Posterior cingulate gyrus (tissue), 11 donors: ENCODE results near the gene PPP1R26.
"Not testable (repeated sequence)": the region's sequence is repeated elsewhere in the genome, so short reads cannot be mapped to it uniquely, and the experiment has no call there.

Experiments used
- DNase-seq, 10 donors: peaks; one replicate each; pipeline versions ENCODE4 v3.0.0 to v3.0.0-alpha.2; 2020 to 2021; ENCODE audit warnings: mixed read lengths in 3 of 10
- intact Hi-C: fragments of 100-400 bp; cut with DNase I; formaldehyde crosslinking; loops from one replicate; pipeline ENCODE4 v1.15.1; 2023

PPP1R26 gene

DNA sequence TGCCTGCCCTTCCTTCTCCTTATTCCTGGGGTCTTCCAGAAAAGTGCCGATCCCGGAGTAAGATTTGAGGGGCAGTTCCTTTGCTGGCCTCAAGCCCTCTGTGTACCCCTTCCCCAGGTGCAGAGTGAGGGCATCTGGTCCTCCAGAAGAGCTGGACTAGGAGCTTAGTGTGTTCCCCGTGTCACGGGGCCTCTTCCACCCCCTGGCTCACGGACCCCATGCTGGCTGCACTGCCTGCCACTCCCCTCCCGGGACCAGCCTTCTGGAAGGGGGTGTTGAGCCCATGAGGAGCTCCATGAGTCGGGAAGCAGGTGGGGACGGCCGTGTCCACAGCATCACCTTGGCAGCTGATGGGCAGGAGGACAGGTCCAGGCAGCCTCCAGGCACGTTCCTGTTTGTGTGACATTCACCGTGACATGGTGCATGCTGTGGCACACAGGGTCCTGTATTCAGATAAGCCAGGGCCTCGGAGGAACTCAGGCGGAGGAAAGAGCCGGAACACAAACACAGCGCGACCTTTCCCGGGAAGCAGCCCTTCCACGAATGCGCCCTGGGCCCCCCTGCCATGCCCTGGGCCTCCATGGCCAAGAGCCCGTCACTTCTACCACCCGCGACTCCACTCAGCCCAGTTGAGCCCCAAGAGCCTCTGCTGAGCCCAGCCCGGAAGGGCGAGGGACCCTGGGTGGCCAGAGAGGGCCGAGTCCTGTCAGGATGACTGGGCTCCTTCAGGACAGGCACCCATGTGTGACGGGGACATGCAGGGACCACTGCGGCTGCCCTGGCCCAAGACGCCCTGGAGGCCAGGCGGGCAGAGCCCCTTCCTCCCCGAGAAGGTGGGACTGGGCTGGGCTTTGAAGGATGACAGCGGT, 35.7 kb downstream of the PPP1R26 start:
- intact Hi-C loops: no loop called here
- peak in 2 of 10 donors; percentile 63 to 79 for DNase-seq

DNA sequence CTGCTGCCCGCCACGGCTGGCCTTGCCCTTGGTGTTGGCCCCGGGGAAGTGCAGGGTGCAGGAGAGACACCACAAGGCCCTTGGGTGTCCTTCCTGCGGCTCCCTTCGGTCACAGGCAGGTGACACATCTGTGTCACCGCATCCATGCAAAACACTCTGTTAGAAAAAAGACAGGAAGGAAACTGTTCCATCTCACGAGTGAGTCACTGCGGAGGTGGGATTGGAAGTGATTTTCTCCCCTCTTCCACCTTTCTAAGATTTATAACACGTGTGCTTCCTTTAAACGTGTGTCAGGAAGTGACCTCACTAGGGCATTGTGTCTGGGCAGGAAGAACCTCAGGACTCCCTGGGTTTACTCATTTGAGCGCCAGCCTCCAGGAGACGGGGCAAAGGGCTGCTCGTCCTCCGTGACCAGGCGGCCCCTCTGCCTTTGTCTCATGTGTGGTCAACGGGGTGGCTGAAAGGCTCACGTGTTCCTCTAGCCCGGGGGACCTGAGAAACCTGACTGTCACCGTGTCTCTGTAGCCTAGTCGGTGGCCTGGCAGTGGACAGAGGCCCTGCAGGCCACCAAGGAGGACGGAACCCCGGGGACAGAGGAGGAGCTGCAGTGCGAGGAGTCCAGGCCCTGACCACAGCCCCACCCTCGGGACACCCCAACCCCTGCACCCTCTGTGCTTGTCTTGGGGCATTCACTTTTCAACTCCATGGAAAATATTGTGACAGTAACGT, 36.7 kb downstream of the PPP1R26 start:
- intact Hi-C loops: no loop called here
- DNase-seq: peak in 2 of 10 donors; percentile 41 to 65

DNA sequence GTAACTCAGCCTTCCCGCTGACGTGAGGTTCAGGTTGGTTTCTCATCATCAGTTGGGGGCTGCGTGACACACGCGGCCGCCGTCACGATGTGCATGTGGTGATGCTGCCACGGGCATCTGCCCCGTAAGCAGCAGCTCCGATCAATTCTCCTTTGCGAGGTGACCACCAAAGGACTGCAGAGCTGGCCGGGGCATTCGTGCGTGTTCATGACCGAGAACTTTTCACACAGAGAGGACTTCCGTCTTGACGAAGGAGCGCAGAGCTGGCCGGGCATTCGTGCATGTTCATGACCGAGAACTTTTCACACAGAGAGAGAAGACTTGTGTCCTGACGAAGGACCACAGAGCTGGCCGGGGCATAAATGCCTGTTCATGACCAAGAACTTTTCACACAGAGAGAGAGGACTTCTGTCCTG, 37.8 kb downstream of the PPP1R26 start:
- DNase-seq: peak in 2 of 10 donors; percentile 60 to 78
- intact Hi-C loops: no loop called here

DNA sequence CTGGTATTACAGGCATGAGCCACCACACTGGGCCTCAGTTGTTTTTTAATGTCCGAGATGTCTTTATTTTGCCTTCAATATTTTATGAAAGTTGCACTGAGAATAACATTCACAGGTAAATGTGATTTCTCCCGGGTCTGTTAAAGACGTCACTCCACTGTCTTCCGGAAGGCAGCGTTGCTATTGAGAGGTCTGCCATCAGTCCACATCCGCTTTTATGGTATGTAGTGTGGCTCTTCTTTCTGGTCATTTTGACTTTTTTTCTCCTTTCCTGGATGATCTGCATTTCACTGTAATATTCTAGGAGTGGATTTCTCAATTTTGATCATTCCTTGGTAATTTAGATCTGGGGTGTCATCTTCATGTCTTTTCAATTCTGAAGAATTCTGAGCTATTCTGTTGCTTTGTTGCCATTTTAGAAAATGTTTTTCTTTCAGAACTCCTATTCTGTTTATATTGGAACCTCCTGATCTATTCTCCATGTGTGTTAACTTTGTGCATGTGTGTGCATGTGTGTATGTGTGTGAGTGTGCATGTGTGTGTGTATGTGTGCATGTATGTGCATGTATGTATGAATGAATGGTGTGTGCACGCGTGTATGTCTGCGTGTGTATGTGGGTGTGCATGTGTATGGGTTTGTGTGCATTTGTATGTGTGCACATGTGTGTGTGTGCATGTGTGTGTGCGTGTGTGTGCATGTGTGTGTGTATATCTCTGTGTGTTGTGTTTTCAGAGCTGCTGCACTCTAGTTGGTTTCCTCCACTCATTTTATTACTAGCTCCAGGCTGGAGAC, 39.8 kb downstream of the PPP1R26 start:
- no peak for DNase-seq
- intact Hi-C loops: no loop called here

DNA sequence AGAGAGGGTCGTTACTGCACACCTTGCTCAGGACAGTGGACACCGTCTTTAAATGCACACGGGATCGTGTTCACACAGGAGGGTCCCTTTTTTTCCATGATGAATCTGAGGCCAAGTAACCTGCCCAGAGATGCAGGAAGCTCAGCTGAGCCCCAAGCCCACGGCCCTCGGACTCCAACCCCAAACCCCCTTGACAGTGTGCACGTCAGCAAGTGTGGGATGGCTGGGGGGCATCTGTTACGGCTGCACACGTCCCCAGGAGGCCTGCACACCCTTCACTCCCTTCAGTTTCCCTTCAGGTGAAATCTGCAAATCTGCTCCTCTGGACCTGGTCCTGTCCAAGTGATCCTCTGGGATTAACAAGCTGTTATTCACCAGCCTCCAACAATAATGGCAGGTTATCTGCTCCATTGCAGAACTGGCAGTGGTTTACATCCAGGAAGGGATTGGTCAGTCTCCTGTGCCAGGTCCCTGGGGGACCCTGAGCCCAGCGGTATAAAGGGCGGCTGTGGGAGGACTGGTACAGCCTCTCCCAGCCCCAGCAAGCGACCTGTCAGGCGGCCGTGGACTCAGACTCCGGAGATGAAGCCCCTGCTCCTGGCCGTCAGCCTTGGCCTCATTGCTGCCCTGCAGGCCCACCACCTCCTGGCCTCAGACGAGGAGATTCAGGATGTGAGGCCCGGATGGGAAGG, 41.5 kb downstream of the PPP1R26 start, which contains the start of gene LCN1:
LCN1 (plus strand) TSS at position 525 of the 692 bp plus-strand sequence; CDS start at position 583, 58 bp downstream.
- intact Hi-C loops: no loop called here
- peak in 2 of 10 donors; percentile 45 to 53 for DNase-seq

DNA sequence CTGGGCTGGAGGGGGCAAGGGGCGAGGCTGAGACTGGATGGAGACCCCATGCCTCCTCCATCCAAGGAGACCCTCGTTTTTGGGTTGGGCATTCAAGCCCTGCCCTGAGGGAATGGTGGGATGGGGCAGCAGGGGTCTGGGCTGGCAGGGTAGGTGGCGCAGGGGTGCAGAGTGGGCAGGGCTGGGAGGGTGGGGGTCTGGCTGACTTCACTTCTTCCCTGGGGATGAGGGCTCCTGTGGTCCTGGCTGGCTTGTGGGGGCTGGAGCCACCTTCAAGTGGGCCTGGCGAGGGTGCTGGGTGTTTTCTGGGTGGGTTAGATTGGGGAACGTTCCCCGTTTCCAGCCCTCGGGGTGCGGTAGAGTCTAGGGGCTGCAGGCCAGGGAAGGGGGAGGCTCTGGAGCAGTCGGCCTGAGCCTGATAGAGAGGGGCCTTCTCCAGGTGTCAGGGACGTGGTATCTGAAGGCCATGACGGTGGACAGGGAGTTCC, 42.1 kb downstream of the PPP1R26 start:
- peak in 1 of 10 donors; percentile 65 for DNase-seq
- intact Hi-C loops: no loop called here

DNA sequence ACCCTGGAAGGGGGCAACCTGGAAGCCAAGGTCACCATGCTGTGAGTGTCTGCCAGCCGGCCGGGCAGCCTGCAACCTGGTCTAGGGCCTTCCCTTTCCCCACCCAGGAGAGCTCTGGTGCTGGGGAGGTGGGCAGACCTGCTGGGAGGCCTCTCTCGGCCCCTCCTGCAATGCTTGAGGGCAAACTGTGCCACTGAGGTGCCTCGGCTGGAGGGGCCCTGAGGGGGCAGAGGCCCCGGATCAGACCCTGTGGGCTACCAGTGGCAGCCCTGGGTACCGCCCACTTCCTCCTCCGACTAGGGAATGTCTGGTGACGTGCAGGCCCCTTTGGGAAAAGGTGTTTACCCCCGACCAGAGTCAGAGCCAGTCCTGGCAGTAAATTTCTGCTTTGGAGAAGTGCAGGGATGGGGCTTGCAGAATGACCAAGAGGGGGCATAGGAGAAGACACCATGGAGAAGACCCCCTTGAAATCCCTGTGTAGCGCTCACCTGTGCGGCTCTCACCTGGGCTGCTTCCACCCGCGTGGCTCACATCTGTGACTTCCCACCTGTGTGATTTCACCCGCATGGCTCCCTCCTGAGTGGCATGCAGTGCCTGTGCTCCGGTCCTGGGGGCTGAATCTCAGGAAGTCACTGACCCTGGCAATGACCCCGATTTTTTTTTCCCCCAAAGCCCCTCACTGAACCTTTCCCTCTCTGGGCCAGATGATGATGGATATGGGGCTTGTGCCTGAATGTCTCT, 42.7 kb downstream of the PPP1R26 start:
- intact Hi-C loops: no loop called here

DNA sequence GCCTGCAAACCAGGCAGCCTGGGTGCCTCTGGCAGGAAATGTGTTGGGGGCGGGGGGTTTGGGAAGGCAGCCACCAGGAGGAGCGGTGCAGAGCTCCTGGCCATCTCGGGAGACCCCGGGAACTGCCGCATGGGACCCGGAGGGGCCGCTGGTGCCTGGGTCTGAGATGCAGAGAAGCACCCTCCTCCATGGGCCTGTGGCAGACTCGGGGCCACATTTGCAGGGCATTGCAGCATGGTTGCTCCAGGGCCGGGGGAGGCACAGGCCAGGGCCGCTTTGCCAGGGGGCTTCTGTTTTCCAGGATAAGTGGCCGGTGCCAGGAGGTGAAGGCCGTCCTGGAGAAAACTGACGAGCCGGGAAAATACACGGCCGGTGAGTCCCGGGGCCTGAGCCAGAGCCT, 43.3 kb downstream of the PPP1R26 start:
- peak in 2 of 10 donors; percentile 72 to 80 for DNase-seq

More for the DNA sequence above, 42.7 kb downstream of the PPP1R26 start:
- peak in 1 of 10 donors; percentile 60 for DNase-seq

DNA sequence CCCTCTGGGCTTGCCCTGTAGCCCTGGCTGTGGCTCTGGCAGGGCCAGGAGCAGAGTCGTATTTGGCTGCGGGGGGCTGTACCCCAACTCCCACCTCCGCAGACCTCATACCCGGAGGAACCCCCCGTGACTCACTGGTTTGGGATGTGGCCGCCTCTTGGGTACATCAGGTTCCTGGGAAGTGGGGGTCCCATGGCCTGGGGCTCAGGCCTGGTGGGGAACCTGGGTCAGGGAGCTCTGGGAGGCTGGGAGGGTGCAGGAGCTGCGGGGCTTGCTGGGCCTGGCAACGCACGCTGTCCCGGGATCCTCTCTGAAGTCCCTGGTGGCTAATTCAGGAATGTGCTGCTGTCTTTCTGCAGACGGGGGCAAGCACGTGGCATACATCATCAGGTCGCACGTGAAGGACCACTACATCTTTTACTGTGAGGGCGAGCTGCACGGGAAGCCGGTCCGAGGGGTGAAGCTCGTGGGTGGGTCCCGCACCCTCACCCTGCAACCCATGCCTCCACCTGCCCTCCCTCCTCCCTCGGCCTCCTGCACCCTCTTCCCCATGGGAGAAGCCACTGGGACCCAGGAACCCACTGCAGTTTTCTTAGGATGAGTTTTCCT, 44.0 kb downstream of the PPP1R26 start:
- peak in 2 of 10 donors; percentile 64 to 67 for DNase-seq
- intact Hi-C loops: no loop called here

More for the DNA sequence above, 43.3 kb downstream of the PPP1R26 start:
- intact Hi-C loops: no loop called here

DNA sequence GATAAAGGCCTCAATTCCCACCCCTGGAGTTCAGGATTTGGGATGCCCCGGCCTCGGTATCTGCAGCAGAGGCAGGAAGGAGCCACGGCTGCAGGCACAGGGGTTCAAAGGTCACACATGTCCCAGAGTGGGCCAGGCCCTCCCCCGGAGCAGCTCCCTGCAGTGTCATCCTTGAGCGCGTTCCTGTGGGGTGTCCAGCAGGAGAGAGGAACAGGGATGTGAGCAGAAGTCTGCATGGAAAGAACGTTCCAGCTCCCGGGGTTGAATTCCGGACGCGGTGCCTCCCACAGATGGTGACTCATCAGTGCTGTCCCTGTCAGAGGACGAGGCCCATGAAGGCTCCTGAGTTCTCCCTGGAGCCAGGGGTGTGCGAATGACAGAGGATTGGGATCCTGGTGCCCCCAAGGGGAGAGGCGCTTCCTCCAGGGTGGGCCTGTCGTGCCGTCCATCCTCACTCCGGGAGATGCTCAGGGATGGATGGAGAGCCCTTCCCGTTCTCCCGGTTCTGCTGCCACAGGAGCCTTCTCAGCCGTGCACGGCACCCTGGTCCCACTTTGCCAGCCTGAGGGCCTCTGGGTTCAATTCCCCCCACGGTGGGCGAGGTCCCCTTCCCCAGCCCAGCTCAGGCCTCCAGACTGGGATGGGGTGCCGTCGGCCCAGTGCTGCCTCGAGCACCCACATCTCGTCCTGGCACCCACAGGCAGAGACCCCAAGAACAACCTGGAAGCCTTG, 44.7 kb downstream of the PPP1R26 start:
- DNase-seq: peak in 2 of 10 donors; percentile 77 to 79
- intact Hi-C loops: no loop called here

DNA sequence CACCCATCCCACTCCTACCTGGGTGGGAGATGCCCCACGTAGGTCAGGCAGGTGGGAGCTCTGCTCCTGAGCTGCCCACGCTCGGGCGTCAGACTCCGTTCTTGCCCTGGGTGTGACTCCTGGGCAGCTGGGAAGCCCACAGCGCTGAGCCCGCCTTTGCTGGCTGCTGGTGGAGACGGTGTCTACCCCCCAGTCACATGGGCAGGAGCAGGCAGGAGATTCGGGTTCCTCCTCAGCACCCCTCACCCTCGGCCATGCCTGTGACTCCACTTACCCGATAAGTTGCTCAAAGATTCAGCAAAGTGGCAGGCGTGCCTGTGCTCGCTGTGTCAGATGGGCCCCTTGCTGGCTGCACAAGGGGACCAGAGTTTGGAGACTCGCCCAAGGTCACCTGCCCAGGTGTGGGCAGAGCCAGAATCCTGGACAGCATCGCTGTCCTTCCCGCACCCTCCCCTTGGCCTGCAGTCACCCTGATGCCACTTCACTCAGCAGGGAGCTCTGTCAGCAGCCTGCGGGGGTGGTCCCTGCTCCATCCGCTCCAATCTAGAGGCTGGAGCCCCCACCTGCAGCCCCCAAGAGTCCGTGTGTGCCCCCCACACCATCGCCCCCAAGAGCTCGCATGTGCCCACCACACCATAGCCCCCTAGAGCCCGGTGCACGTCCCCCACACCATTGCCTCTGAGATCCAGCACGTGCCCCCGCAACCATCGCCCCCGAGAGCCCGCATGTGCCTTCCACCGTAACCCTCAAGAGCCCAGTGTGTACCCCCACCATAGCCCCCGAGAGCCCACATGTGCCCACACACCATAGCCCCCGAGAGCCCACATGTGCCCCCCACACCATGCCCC, 45.9 kb downstream of the PPP1R26 start:
- intact Hi-C loops: no loop called here
- peak in 2 of 10 donors; percentile 78 to 82 for DNase-seq

DNA sequence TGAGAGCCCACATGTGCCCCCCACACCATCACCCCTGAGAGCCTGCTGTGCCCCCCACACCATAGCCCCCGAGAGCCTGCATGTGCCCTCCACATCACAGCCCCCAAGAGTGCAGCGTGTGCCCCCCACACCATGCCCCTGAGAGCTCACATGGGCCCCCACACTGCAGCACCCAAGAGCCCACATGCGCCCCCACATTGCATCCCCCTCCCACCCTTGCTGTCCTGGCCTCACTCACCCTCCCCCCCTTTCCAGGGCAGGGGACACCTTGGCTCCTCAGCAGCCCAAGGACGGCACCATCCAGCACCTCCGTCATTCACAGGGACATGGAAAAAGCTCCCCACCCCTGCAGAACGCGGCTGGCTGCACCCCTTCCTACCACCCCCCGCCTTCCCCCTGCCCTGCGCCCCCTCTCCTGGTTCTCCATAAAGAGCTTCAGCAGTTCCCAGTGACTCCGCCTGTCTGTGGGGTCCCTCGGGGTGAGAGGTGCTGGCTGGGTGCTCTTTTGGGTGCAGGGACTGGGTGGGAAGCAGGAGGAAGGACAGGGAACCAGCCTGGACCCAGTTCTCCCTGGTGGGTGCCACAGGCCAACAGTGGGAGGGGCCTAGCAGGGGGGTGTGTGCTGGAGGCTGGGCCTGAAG, 46.6 kb downstream of the PPP1R26 start:
- intact Hi-C loops: no loop called here
- peak in 2 of 10 donors; percentile 46 to 52 for DNase-seq

DNA sequence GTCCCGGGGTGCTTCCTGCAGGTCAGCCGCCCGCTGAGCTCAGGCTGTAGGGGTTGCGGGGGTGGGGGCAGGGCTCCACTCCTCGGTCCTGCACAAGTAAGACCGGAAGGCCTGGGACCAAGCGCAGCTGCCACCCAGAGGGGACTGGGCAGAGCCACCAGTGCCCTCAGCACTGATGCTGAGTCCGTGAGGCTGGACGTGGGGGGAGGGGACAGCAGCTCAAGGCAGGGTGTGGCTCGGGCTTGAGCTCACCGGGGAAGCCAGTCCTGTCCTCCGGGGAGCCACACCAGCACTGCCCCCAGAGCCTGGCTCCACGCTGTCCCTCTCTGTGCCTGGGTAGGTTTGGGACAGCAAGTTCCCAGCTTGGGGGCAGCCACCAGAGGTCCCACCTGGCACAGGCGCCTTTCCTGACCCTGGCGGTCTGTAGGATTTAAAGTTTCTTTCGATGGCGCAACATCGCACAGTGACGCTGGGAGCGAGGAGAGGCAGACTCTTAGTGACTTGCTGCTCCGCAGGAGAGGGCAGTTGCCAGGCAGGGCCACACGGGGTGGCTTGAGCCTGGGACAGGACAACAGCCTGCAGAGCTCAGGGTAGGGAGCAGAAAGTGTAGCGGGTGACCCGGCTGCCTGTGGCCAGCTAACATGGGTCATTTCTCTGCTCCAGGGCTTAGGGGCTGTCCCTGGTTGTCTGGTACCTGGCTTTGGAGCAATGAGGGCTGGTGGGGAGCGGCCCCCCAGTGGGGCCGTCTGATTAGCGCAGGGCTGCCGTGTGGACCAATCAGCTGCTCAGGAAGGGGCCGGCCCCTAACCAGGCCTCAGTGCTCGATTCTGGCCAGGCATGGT, 47.4 kb downstream of the PPP1R26 start:
- peak in 2 of 10 donors; percentile 67 to 70 for DNase-seq
- intact Hi-C loops: no loop called here

DNA sequence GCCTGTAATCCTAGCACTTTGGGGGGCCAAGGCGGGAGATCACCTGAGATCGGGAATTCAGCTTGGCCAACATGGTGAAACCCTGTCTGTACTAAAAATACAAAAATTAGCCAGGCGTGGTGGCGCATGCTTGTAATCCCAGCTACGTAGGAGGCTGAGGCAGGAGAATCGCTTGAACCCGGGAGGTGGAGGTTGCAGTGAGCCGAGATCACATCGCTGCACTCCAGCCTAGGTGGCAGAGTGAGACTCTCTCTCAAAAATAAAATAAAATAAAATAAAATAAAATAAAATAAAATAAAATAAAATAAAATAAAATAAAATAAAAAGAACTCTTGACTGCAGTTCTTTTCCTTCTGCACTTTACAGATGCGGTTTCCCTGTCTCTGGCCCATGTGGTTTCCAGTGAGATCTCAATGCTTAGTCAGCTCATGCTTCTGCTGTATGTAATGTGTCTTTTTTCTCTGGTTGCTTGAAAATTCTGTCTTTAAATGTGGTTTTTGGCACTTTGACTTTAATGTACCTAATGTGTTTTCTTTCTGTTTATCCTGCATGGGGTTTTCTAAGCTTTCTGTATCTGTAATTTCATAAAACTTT, 49.4 kb downstream of the PPP1R26 start:
- peak in 1 of 10 donors; percentile 61 for DNase-seq
- intact Hi-C loops: not testable (repeated sequence)

DNA sequence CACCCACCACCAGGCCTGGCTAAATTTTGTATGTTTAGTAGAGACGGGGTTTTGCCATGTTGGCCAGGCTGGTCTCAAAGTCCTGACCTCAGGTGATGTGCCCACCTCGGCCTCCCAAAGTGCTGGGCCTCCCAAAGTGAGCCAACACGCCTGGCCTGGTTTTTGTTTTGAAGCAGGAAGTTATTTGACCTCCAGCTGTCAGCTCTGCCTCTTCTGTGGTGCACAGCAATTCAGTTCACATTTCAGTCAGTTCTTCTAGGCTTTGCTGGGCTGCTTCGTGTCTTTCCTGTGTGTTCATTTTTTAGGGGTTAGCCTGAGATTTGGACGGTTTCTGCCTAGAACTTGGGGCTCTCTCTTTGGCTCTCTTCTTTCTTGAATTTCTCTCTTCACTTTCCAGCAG, 50.6 kb downstream of the PPP1R26 start:
- peak in 1 of 10 donors; percentile 18 for DNase-seq
- intact Hi-C loops: no loop called here
